ENCODE data around the gene CYB5R3. TPM values are rescaled to one million over a fixed set of nuclear protein-coding genes. Genes with fewer than 3 reads are reported as not detected.
A peak's percentile ranks its signal among the peaks of the same experiment; 100 is the strongest.

CYB5R3 gene
- total RNA-seq, 6 experiments from 2014 or later, result 315 to 413 (median 347) TPM

- H3K27ac Mint-ChIP-seq, result peak overlapping the region; percentile 78
- no peaks in the 10 kb centered on the region for H3K9me3 Mint-ChIP-seq
- peaks cover 37% of the 10 kb centered on the region for H3K4me1 Mint-ChIP-seq (ENCODE audit: low read depth)
- H3K4me3 Mint-ChIP-seq, result peak overlapping the region; percentile 61
- TF ChIP-seq, protein P1, sequence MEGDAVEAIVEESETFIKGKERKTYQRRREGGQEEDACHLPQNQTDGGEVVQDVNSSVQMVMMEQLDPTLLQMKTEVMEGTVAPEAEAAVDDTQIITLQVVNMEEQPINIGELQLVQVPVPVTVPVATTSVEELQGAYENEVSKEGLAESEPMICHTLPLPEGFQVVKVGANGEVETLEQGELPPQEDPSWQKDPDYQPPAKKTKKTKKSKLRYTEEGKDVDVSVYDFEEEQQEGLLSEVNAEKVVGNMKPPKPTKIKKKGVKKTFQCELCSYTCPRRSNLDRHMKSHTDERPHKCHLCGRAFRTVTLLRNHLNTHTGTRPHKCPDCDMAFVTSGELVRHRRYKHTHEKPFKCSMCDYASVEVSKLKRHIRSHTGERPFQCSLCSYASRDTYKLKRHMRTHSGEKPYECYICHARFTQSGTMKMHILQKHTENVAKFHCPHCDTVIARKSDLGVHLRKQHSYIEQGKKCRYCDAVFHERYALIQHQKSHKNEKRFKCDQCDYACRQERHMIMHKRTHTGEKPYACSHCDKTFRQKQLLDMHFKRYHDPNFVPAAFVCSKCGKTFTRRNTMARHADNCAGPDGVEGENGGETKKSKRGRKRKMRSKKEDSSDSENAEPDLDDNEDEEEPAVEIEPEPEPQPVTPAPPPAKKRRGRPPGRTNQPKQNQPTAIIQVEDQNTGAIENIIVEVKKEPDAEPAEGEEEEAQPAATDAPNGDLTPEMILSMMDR (IDR thresholded peaks at IDR 0.05), result no peak
- H3K27me3 Mint-ChIP-seq (ENCODE audit: insufficient read depth), result no peaks in the 10 kb centered on the region
- H3K36me3 Mint-ChIP-seq (ENCODE audit: low read depth), result no peaks in the 10 kb centered on the region
- DNase-seq, result peak; percentile 86
Measured at GRCh38 chr22:42688241-42689211, 39.3 kb upstream of the CYB5R3 start.

DNA sequence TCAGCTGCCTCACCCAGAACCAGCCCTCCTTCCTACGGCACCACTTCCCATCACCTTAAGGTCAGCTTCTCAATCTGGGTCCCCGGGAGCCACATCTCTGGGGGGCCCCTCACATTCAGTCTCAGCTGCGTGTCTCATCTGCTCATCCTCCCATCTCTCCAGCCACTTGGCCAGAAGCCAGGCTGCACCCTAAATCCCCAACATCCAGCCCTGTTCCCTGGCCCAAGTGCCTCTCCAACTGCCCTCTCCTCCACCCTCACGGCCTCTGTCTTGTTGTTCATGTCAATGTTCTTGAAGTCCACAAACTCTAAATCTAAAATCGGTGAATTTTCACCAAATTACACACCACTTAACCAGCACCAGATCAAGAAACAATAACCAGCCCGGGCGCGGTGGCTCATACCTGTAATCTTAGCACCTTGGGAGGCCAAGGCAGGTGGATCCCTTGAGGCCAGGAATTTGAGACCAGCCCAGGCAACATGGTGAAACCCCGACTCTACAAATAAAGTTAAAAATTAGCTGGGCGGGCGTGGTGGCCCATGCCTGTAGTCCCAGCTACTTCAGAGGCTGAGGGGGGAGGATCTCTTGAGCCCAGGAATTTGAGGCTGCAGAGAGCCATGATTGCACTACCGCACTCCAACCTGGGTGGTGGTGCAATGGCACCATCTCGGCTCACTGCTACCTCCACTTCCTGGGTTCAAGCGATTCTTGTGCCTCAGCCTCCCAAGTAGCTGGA lies 37.7 kb upstream of the CYB5R3 start:
- Mint-ChIP-seq H3K27ac (peak overlapping the region; percentile 48), H3K9me3 (no peaks in the 10 kb centered on the region), H3K27me3 (ENCODE audit: insufficient read depth) (no peaks in the 10 kb centered on the region), H3K4me3 (no peak overlapping the region), H3K4me1 (ENCODE audit: low read depth) (peaks cover 50% of the 10 kb centered on the region), H3K36me3 (ENCODE audit: low read depth) (no peaks in the 10 kb centered on the region)
- TF ChIP-seq, protein P1 (IDR thresholded peaks at IDR 0.05), result no peak
- DNase-seq, result no peak

- no peaks in the 10 kb centered on the region for H3K36me3 Mint-ChIP-seq (ENCODE audit: low read depth)
- H3K27ac Mint-ChIP-seq, result peak overlapping the region; percentile 48; the same call in 1 of the 2 replicates
- TF ChIP-seq, protein P1 (IDR thresholded peaks at IDR 0.05), result no peak
- DNase-seq, result no peak
- no peaks in the 10 kb centered on the region for H3K27me3 Mint-ChIP-seq (ENCODE audit: insufficient read depth)
- H3K4me3 Mint-ChIP-seq, result no peak overlapping the region
- peaks cover 54% of the 10 kb centered on the region for H3K4me1 Mint-ChIP-seq (ENCODE audit: low read depth)
- no peaks in the 10 kb centered on the region for H3K9me3 Mint-ChIP-seq
Measured at GRCh38 chr22:42685941-42686653, 36.9 kb upstream of the CYB5R3 start.

DNA sequence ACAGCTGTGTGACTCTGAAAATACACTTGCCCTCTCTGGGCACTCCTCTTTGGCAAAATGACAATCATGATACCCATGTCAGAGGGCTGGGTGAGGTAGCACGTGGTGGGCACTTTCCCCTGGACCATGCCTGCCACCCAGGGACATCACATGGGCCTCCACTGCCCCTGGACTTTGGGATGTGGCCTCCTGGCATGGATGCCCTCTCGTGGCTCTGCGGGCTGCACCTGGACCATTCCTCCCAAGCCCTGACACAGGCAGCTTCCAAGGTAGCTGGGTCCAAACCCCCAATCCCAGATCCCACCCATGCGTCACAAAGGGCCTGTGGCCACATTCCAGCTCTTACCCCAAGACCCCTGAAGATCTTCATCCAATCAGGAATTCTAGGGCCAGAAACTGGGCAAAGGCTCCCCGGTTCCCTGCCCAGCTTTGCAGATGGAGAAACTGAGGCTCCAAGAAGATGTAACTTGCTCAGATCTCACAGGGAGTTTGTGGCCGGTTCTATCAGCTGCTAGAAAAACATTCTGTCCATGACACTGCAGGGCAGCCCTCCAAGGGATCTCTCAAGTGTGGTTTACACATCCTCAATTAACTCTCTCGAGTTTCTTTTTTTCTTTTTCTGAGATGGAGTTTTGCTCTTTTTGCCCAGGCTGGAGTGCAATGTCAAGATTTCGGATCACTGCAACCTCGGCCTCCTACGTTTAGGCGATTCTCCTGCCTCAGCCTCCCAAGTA lies 35.4 kb upstream of the CYB5R3 start:
- DNase-seq, result no peak
- no peaks in the 10 kb centered on the region for H3K27me3 Mint-ChIP-seq (ENCODE audit: insufficient read depth)

More for the DNA sequence above, 35.4 kb upstream of the CYB5R3 start:
- Mint-ChIP-seq H3K27ac (no peak overlapping the region), H3K4me3 (no peak overlapping the region), H3K9me3 (no peaks in the 10 kb centered on the region; the same call in 1 of the 2 replicates), H3K4me1 (ENCODE audit: low read depth) (peaks cover 67% of the 10 kb centered on the region), H3K36me3 (ENCODE audit: low read depth) (0 out of 2 replicates have a peak, but pooled peaks cover under 1% of the 10 kb centered on the region)
- TF ChIP-seq, protein P1 (IDR thresholded peaks at IDR 0.05), result no peak

Data from HFFc6 (cell line).